HepG2 (cell line): ENCODE measurements around the gene ABHD6. TPM values are rescaled to one million over a fixed set of nuclear protein-coding genes. Genes with fewer than 3 reads are reported as not detected.

ENCODE experiments used
- CEBPG ChIP-seq: IDR thresholded peaks from 2 replicates; pipeline ENCODE4 v1.6.1; 2016
- ELF3 ChIP-seq: IDR thresholded peaks from 2 replicates; pipeline ENCODE4 v1.6.1; 2016; ENCODE audit warnings: missing genetic modification reagents, missing compliant biosample characterization
- KIAA2018 ChIP-seq: sonication (generic); formaldehyde crosslinking; IDR thresholded peaks from 2 replicates; pipeline ENCODE4 v1.5.0; 2020; ENCODE audit warnings: mild to moderate bottlenecking, missing genetic modification reagents, borderline replicate concordance
- PHB2 ChIP-seq: fragments of 450-650 bp; IDR thresholded peaks from 2 replicates; pipeline ENCODE4 v1.6.1; 2018; ENCODE audit not compliant: partially characterized antibody
- SKI ChIP-seq: fragments of 450-650 bp; IDR thresholded peaks from one replicate; pipeline ENCODE4 v1.6.1; 2018; ENCODE audit warnings: mild to moderate bottlenecking; ENCODE audit not compliant: partially characterized antibody
- TRIM24 ChIP-seq: sonication (generic); formaldehyde crosslinking; IDR thresholded peaks from 2 replicates; pipeline ENCODE4 v1.8.0; 2022; ENCODE audit warnings: mild to moderate bottlenecking, missing genetic modification reagents
- U2AF1 ChIP-seq: fragments of 200-400 bp; formaldehyde crosslinking; optimal IDR thresholded peaks from 2 replicates; pipeline ENCODE3; 2017; ENCODE audit warnings: mild to moderate bottlenecking, low read depth, low read length
- ZSCAN31 ChIP-seq: sonication (generic); formaldehyde crosslinking; IDR thresholded peaks from 2 replicates; pipeline ENCODE4 v1.5.0; 2020; ENCODE audit warnings: low read depth, mild to moderate bottlenecking, missing genetic modification reagents
- polyA plus RNA-seq, 8 experiments: library from polyadenylated mRNA; depleted of rRNA in 3 of 8; stranded (reverse) in 7 of 8; unstranded in 1 of 8; fragments of >200 nt; fragmentation: Illumina TruSeq in 4 of 8; extraction: Trizol in 4 of 8; gene quantifications; 2 replicates each; pipeline versions ENCODE4 v1.2.1 to v1.2.3, GENCODE V29; 2011 to 2016; ENCODE audit warnings: low read depth in 4 of 8, missing spikeins in 1 of 8, mixed read lengths in 1 of 8; ENCODE audit not compliant: insufficient read depth in 1 of 8
- total RNA-seq, 5 experiments: library from RNA; depleted of rRNA; stranded (reverse); fragments of >200 nt; fragmentation: Illumina TruSeq; extraction: Trizol; gene quantifications; 2 replicates each; pipeline ENCODE4 v1.2.3, GENCODE V29; 2016; ENCODE audit warnings: low read depth in 1 of 5
- TF ChIP-seq, protein P1 (sequence below): sonication (generic); formaldehyde crosslinking; IDR thresholded peaks from 2 replicates; pipeline ENCODE4; 2020; ENCODE audit warnings: missing genetic modification reagents, mild to moderate bottlenecking, borderline replicate concordance

ABHD6 gene
- total and polyA plus RNA-seq, 2 of the 13 experiments (the other 11 are each of a cell fraction or from before 2014, with no cell fraction given), result 9.0 to 17.2 TPM

GRCh38 chr3:58237941-58238681 lies 519 bp downstream of the ABHD6 start (continued):
- TF ChIP-seq KIAA2018 (CRISPR knock-in tag), result no peak
- no peak; the same call in 1 of the 2 replicates for TF ChIP-seq ZSCAN31 (CRISPR knock-in tag)
- no peak for TF ChIP-seq TRIM24 (CRISPR knock-in tag)
- peak; percentile 44 for TF ChIP-seq SKI
- no peak for TF ChIP-seq PHB2
- TF ChIP-seq, protein P1, sequence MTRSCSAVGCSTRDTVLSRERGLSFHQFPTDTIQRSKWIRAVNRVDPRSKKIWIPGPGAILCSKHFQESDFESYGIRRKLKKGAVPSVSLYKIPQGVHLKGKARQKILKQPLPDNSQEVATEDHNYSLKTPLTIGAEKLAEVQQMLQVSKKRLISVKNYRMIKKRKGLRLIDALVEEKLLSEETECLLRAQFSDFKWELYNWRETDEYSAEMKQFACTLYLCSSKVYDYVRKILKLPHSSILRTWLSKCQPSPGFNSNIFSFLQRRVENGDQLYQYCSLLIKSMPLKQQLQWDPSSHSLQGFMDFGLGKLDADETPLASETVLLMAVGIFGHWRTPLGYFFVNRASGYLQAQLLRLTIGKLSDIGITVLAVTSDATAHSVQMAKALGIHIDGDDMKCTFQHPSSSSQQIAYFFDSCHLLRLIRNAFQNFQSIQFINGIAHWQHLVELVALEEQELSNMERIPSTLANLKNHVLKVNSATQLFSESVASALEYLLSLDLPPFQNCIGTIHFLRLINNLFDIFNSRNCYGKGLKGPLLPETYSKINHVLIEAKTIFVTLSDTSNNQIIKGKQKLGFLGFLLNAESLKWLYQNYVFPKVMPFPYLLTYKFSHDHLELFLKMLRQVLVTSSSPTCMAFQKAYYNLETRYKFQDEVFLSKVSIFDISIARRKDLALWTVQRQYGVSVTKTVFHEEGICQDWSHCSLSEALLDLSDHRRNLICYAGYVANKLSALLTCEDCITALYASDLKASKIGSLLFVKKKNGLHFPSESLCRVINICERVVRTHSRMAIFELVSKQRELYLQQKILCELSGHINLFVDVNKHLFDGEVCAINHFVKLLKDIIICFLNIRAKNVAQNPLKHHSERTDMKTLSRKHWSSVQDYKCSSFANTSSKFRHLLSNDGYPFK, result no peak
- no peak for TF ChIP-seq U2AF1
- TF ChIP-seq ELF3 (CRISPR knock-in tag), result no peak; the same call in 1 of the 2 replicates
- peak; percentile 90 for TF ChIP-seq CEBPG
